NT2/D1 (cell line): ENCODE measurements around the gene TMEM175.

Source experiments
- DNase-seq: peaks from one replicate; pipeline ENCODE4 v3.0.0-alpha.2; 2011; ENCODE audit warnings: low read depth, low spot score
- H3K27me3 ChIP-seq: 2 replicates; pipeline ENCODE4 v1.6.0; 2011; ENCODE audit warnings: mild to moderate bottlenecking; ENCODE audit not compliant: insufficient read length, insufficient read depth
- H3K36me3 ChIP-seq: 2 replicates; pipeline ENCODE4 v1.6.1; 2011; ENCODE audit warnings: mild to moderate bottlenecking, low read length, mixed read lengths; ENCODE audit not compliant: insufficient read depth, insufficient read length
- H3K4me1 ChIP-seq: 2 replicates; pipeline ENCODE4 v1.5.1; 2011; ENCODE audit not compliant: insufficient read depth, insufficient read length
- H3K4me3 ChIP-seq: 2 replicates; pipeline ENCODE4 v1.5.1; 2011; ENCODE audit warnings: low read depth; ENCODE audit not compliant: insufficient read length
- H3K9ac ChIP-seq: 2 replicates; pipeline ENCODE4 v1.6.0; 2011; ENCODE audit warnings: low read depth; ENCODE audit not compliant: insufficient read length
- H3K9me3 ChIP-seq: 2 replicates; pipeline ENCODE4 v1.5.1; 2011; ENCODE audit warnings: mild to moderate bottlenecking, low read length; ENCODE audit not compliant: insufficient read depth
- SUZ12 ChIP-seq: IDR thresholded peaks from 2 replicates; pipeline ENCODE4 v1.6.1; 2011; ENCODE audit not compliant: insufficient read length, insufficient read depth; ENCODE audit errors: extremely low read depth
- YY1 ChIP-seq: IDR thresholded peaks from 2 replicates; pipeline ENCODE4 v1.6.1; 2011; ENCODE audit not compliant: insufficient read length, insufficient read depth
- ZNF274 ChIP-seq: IDR thresholded peaks from 2 replicates; pipeline ENCODE4 v1.6.1; 2011; ENCODE audit warnings: mild to moderate bottlenecking, low read depth, low read length

TMEM175 gene

DNA sequence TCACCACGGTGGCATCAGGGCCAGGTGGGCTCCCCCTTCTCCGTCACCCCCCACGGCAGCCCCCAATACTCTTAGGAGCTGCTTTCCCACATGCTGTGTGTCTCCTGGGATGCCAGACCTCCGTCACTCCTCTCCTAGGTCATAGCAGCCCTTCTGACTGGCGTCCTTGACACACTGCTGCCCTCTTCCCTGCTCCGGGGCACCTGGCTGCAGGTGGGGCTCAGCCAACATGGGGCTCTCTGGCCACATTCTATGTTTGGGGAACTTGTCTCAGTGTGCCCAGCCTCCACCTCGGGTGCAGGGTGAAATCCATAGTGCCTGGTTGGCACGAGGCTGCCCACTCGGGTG is 13.8 kb downstream of the TMEM175 start:
- Histone ChIP-seq H3K36me3 (no peaks in the 10 kb centered on the region), H3K4me1 (peaks cover 26% of the 10 kb centered on the region), H3K9ac (peak overlapping the region; percentile 27), H3K4me3 (no peak overlapping the region), H3K9me3 (no peaks in the 10 kb centered on the region), H3K27me3 (no peaks in the 10 kb centered on the region)
- no peak for TF ChIP-seq YY1
- no peak for DNase-seq

DNA sequence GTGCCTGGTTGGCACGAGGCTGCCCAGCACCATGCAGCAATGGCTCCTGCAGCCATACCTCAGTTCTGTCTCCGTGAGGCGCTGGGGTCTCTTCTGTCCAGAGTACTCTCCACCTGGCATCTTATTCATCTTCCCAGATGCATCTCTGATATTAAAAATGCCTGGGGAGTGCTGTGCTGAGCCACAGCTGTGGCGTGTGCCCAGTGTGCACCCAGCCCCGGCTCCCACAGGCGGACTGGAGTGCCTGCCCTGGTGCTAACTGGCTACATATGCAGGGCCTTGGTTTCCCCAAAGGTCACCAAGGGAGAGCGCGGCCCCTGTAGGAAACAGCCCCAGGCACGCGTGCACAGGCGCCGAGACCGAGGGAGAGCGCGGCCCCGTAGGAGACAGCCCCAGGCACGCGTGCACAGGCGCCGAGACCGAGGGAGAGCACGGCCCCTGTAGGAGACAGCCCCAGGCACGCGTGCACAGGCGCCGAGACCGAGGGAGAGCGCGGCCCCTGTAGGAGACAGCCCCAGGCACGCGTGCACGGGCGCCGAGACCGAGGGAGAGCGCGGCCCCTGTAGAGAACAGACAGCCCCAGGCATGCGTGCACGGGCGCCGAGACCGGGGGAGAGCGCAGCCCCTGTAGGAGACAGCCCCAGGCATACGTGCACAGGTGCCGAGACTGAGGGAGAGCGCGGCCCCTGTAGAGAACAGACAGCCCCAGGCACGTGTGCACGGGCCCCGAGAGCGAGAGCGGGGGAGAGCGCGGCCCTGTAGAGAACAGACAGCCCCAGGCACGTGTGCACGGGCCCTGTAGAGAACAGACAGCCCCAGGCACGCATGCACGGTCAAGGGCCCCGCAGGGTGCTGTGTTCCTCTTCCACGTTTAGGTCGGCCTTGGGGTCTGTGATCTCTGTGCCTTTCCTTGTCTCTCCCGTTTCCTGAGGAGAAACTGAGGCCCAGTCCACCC is 14.5 kb downstream of the TMEM175 start:
- peaks cover 32% of the 10 kb centered on the region for H3K4me1 ChIP-seq
- no peak for DNase-seq
- H3K36me3 ChIP-seq: no peaks in the 10 kb centered on the region
- H3K4me3 ChIP-seq: no peak overlapping the region
- no peaks in the 10 kb centered on the region for H3K27me3 ChIP-seq
- H3K9me3 ChIP-seq: no peaks in the 10 kb centered on the region
- TF ChIP-seq ZNF274 (no peak), YY1 (no peak), SUZ12 (no peak)
- H3K9ac ChIP-seq: no peak overlapping the region

DNA sequence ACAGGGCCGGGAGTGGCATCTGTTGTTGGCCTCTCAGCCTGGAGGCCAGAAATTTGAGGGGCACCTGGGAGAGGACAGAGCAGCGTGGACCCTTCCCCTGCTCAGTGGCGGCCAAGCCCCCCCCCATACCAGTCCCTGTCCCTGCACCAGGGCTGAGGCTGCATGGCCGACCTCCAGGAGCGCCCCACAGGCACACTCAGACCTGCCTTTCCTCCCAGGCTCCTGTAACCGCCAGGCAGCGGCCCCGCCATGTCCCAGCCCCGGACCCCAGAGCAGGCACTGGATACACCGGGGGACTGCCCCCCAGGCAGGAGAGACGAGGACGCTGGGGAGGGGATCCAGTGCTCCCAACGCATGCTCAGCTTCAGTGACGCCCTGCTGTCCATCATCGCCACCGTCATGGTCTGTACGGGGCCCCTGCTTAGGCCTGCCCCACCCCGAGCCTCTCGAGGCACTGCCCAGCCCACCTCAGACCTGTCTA is 15.3 kb downstream of the TMEM175 start:
- TF ChIP-seq YY1: no peak
- no peak for TF ChIP-seq SUZ12
- TF ChIP-seq ZNF274: no peak
- Histone ChIP-seq H3K4me3 (no peak overlapping the region), H3K9me3 (no peaks in the 10 kb centered on the region), H3K4me1 (peaks cover 32% of the 10 kb centered on the region), H3K36me3 (no peaks in the 10 kb centered on the region), H3K27me3 (no peaks in the 10 kb centered on the region), H3K9ac (peak overlapping the region; percentile 58)
- DNase-seq: no peak

DNA sequence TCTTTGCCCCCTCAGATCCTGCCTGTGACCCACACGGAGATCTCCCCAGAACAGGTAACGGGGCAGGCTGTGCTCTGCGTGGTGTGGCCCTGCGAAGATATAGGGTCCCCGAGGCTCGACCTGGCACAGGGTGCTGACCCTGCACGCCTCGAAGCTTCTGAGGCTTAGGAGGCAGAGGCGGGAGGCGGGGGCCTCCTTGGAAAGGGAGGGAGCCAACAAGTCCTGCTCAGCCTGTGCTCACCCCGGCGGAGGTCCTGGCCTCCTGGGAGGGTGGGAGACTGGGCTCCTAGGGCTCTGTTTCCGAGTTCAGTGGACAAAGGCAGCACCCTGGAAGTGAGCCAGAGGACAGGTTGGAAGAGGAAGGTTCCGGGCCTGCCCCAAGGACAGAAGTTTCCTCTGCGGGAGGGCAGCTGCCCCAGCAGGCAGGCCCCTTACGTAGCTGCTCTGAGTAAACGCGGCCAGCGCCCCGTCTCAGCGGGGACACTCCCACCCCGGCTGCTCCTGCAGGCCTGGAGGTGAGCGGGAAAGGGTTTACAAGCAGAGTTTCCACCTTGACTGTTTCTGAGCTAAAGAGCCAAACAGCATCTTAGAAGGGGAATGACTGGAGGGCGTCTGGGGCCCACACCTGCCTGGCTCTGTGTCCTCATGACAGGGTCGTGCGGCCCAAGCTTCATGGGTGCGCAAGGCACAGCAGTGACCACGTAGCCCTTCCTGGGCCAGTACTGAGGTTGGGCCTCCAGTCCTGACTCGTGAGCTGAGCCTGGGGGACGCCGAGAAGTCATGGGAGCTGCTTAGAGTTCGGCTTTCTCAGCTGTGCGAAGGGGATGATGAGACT is 16.1 kb downstream of the TMEM175 start:
- H3K9me3 ChIP-seq: no peaks in the 10 kb centered on the region
- peaks cover 4% of the 10 kb centered on the region for H3K36me3 ChIP-seq
- H3K4me3 ChIP-seq: no peak overlapping the region
- TF ChIP-seq SUZ12: no peak
- no peak for TF ChIP-seq ZNF274
- TF ChIP-seq YY1: no peak
- H3K4me1 ChIP-seq: peaks cover 32% of the 10 kb centered on the region
- H3K27me3 ChIP-seq: no peaks in the 10 kb centered on the region
- H3K9ac ChIP-seq: peak overlapping the region; percentile 58
- DNase-seq: no peak

DNA sequence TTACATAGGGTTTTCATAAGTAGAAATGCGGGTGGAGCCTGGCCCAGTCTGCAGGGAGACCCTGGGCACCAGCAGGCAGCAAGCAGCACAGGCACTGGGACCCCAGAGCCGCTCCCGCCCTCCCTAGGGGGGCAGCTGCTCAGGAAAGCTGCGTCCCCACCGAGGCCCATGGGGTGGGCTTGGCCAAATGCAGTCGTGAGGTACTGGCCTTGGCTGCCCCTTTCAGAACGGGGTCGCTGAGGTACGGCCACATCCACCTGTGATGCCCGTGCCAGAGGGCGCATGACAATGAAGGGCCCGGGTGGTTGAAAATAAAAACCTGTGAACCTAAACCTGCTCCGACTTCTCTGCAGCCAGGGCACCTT is 16.7 kb downstream of the TMEM175 start:
- Histone ChIP-seq H3K4me3 (no peak overlapping the region), H3K9ac (no peak overlapping the region), H3K4me1 (peaks cover 32% of the 10 kb centered on the region), H3K27me3 (no peaks in the 10 kb centered on the region), H3K9me3 (no peaks in the 10 kb centered on the region), H3K36me3 (peaks cover 5% of the 10 kb centered on the region)
- TF ChIP-seq YY1 (no peak), SUZ12 (no peak)
- DNase-seq: no peak

DNA sequence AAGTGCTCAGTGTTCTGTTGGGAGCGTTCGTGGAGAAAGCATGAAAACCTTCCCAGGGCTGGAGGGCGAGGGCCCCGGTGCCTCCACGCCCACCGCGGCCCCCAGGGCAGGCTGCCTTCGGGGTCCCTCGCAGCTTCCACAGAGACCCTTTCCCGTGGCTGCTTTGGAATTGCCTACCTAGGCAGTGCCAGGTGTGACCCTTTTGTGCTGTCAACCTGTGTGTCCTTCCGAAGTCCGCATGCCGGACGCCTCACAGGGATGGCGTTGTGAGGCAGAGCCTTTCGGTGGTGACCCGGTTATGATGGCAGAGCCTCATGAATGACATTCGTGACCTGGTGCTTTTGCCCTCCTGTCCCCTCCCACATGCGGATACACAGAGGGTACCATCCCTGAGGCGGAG is 17.4 kb downstream of the TMEM175 start:
- no peak overlapping the region for H3K4me3 ChIP-seq
- peaks cover 32% of the 10 kb centered on the region for H3K4me1 ChIP-seq
- peaks cover 5% of the 10 kb centered on the region for H3K36me3 ChIP-seq
- no peak for DNase-seq
- no peak overlapping the region for H3K9ac ChIP-seq
- H3K27me3 ChIP-seq: no peaks in the 10 kb centered on the region
- TF ChIP-seq YY1 (no peak), SUZ12 (no peak), ZNF274 (no peak)
- no peaks in the 10 kb centered on the region for H3K9me3 ChIP-seq
